Measurements from ENCODE around the gene ASH1L.

GRCh38 chr1:155300024-155300423 lies 262.6 kb downstream of the ASH1L start:
- TF ChIP-seq, protein P1, sequence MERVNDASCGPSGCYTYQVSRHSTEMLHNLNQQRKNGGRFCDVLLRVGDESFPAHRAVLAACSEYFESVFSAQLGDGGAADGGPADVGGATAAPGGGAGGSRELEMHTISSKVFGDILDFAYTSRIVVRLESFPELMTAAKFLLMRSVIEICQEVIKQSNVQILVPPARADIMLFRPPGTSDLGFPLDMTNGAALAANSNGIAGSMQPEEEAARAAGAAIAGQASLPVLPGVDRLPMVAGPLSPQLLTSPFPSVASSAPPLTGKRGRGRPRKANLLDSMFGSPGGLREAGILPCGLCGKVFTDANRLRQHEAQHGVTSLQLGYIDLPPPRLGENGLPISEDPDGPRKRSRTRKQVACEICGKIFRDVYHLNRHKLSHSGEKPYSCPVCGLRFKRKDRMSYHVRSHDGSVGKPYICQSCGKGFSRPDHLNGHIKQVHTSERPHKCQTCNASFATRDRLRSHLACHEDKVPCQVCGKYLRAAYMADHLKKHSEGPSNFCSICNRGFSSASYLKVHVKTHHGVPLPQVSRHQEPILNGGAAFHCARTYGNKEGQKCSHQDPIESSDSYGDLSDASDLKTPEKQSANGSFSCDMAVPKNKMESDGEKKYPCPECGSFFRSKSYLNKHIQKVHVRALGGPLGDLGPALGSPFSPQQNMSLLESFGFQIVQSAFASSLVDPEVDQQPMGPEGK (CRISPR knock-in tag; IDR thresholded peaks at IDR 0.05; ENCODE audit: borderline replicate concordance), result no peak
- no peak for TF ChIP-seq ZNF565 (CRISPR knock-in tag; conservative IDR thresholded peaks at IDR 0.05; ENCODE audit: low read depth)
- TF ChIP-seq TOX (CRISPR knock-in tag; IDR thresholded peaks at IDR 0.05; ENCODE audit: borderline replicate concordance), result no peak
- no peak for TF ChIP-seq ZFP30 (CRISPR knock-in tag; IDR thresholded peaks at IDR 0.05)
- TF ChIP-seq RARB (CRISPR knock-in tag; IDR thresholded peaks at IDR 0.05), result no peak
- TF ChIP-seq GLIS3 (CRISPR knock-in tag; IDR thresholded peaks at IDR 0.05), result no peak
- TF ChIP-seq ZFP3 (CRISPR knock-in tag; IDR thresholded peaks at IDR 0.05), result no peak
- no peak for TF ChIP-seq CREB5 (CRISPR knock-in tag; IDR thresholded peaks at IDR 0.05; ENCODE audit: low read depth)
- no peak for TF ChIP-seq SNAI2 (CRISPR knock-in tag; IDR thresholded peaks at IDR 0.05)
- TF ChIP-seq ARNTL (CRISPR knock-in tag; IDR thresholded peaks at IDR 0.05; ENCODE audit: borderline replicate concordance, low read depth), result no peak
- TF ChIP-seq ZC3H10 (CRISPR knock-in tag; IDR thresholded peaks at IDR 0.05), result no peak
- no peak for TF ChIP-seq CSDC2 (CRISPR knock-in tag; IDR thresholded peaks at IDR 0.05)
- TF ChIP-seq, protein P2, sequence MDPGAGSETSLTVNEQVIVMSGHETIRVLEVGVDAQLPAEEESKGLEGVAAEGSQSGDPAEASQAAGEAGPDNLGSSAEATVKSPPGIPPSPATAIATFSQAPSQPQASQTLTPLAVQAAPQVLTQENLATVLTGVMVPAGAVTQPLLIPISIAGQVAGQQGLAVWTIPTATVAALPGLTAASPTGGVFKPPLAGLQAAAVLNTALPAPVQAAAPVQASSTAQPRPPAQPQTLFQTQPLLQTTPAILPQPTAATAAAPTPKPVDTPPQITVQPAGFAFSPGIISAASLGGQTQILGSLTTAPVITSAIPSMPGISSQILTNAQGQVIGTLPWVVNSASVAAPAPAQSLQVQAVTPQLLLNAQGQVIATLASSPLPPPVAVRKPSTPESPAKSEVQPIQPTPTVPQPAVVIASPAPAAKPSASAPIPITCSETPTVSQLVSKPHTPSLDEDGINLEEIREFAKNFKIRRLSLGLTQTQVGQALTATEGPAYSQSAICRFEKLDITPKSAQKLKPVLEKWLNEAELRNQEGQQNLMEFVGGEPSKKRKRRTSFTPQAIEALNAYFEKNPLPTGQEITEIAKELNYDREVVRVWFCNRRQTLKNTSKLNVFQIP (CRISPR knock-in tag; IDR thresholded peaks at IDR 0.05; ENCODE audit: borderline replicate concordance, low read depth), result no peak
- TF ChIP-seq ZNF8 (CRISPR knock-in tag; IDR thresholded peaks at IDR 0.05), result no peak

All from SK-N-SH treated with all-trans-retinoic acid at 6 μM for 48 hours (cell line).